Stimulated activated CD8-positive, alpha-beta memory T cell treated with anti-CD3 and anti-CD28 coated beads, Interleukin-7, amount 100 ng/mL, for 24 hours (primary cell): ENCODE measurements around the gene LARGE1.

Experiments
- DNase-seq: peaks from one replicate; pipeline ENCODE4 v3.0.0-alpha.2; 2020; ENCODE audit warnings: low read depth

The LARGE1 gene

GRCh38 chr22:33913188-33913587 lies 7.1 kb downstream of the LARGE1 start:
- no peak for DNase-seq

GRCh38 chr22:33909911-33910310 lies 10.4 kb downstream of the LARGE1 start:
- DNase-seq, result no peak

GRCh38 chr22:33909075-33909458 lies 11.2 kb downstream of the LARGE1 start:
- DNase-seq, result no peak

- no peak for DNase-seq
These were observed 11.9 kb downstream of the LARGE1 start for GRCh38 chr22:33908171-33909074.

GRCh38 chr22:33906954-33907353 lies 13.3 kb downstream of the LARGE1 start:
- no peak for DNase-seq

GRCh38 chr22:33906475-33906874 lies 13.8 kb downstream of the LARGE1 start:
- DNase-seq, result no peak

- no peak for DNase-seq
These were observed 17.3 kb downstream of the LARGE1 start for GRCh38 chr22:33903012-33903411.

- DNase-seq, result no peak
These were observed 18.2 kb downstream of the LARGE1 start for GRCh38 chr22:33902073-33902472.

GRCh38 chr22:33898121-33898520 lies 22.2 kb downstream of the LARGE1 start:
- DNase-seq, result no peak

- no peak for DNase-seq
These were observed 22.8 kb downstream of the LARGE1 start for GRCh38 chr22:33897448-33897835.

- DNase-seq, result no peak
These were observed 23.5 kb downstream of the LARGE1 start for GRCh38 chr22:33896575-33897447.

GRCh38 chr22:33896154-33896553 lies 24.1 kb downstream of the LARGE1 start:
- DNase-seq, result no peak

GRCh38 chr22:33895444-33895843 lies 24.8 kb downstream of the LARGE1 start:
- no peak for DNase-seq

GRCh38 chr22:33894515-33894914 lies 25.8 kb downstream of the LARGE1 start:
- DNase-seq, result no peak

GRCh38 chr22:33894036-33894435 lies 26.2 kb downstream of the LARGE1 start:
- DNase-seq, result no peak

- DNase-seq, result no peak
These were observed 26.8 kb downstream of the LARGE1 start for GRCh38 chr22:33893512-33893911.

- no peak for DNase-seq
These were observed 28.3 kb downstream of the LARGE1 start for GRCh38 chr22:33891992-33892391.

GRCh38 chr22:33891455-33891854 lies 28.8 kb downstream of the LARGE1 start:
- no peak for DNase-seq

- DNase-seq, result no peak
These were observed 30.5 kb downstream of the LARGE1 start for GRCh38 chr22:33889748-33890147.

- DNase-seq, result no peak
These were observed 31.5 kb downstream of the LARGE1 start for GRCh38 chr22:33888821-33889220.

- no peak for DNase-seq
These were observed 33.1 kb downstream of the LARGE1 start for GRCh38 chr22:33887173-33887572.

GRCh38 chr22:33886696-33887095 lies 33.6 kb downstream of the LARGE1 start:
- DNase-seq, result no peak

GRCh38 chr22:33884829-33885228 lies 35.4 kb downstream of the LARGE1 start:
- DNase-seq, result no peak
